Measurements from ENCODE around the gene BTK.
"Not testable (repeated sequence)": the region's sequence is repeated elsewhere in the genome, so short reads cannot be mapped to it uniquely, and the experiment has no call there.

BTK gene

DNA sequence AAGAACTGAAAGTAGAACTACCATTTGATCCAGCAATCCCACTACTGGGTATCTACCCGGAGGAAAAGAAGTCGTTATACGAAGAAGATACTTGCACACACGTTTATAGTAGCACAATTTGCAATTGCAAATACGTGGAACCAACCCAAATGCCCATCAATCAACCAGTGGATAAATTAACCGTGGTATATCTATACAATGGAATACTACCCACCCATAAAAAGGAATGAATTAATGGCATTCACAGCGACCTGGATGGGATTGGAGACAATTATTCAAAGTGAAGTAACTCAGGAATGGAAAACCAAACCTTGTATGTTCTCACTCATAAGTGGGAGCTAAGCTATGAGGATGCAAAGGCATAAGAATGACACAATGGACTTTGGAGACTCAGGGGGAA is 51.7 kb downstream of the BTK start:
- DNase-seq, result not testable (repeated sequence)

DNA sequence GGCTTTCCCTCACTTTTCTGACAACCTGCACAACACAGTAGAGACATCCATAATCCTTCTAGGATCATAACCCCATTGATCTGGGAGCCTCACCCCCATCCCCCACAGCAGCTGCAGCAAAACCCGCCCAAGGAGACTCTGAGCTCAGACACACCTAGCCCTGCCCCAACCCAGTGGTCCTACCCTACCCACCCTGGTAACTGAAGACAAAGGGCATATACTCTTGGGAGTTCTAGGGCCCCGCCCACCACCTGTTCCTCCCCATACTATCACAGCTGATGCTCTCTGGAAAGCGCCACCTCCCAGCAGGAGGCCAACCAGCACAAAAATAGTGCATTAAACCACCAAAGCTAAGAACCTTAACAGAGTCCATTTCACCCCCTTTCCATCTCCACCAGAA is 59.4 kb downstream of the BTK start:
- DNase-seq, result not testable (repeated sequence)

DNA sequence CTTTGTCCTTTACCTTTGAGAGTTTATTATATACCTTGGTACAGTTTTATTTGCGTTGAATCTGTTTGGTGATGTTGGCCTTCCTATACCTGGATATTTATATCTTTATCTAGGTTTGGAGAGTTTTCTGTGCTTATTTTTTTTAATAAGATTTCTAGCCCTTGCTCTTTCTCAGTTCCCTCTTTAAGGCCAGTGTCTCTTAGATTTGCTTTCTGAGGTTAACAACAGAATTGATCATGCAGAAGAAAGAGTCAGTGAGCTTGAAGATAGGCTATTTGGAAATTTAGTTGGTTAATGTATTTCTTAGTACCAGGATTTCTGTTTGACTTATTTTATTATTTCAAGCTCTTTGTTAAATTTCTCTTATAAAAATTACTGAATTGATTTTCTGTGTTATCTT is 82.2 kb downstream of the BTK start:
- no peak for DNase-seq

All from NCI-H526 treated with DMSO at 0.1 percent for 48 hours (cell line).